Measurements from ENCODE around the gene MAPK4.
"Not testable (repeated sequence)": the region's sequence is repeated elsewhere in the genome, so short reads cannot be mapped to it uniquely, and the experiment has no call there.

MAPK4 gene

GRCh38 chr18:50696436-50696835, 136.5 kb downstream of the MAPK4 start:
- peak; percentile 54 for ATAC-seq
- Mint-ChIP-seq H3K27me3 (peaks cover 10% of the 10 kb centered on the region), H3K27ac (peak overlapping the region; percentile 17), H3K4me1 (peaks cover 6% of the 10 kb centered on the region), H3K9me3 (no peaks in the 10 kb centered on the region), H3K36me3 (no peaks in the 10 kb centered on the region), H3K4me3 (no peak overlapping the region)

- Mint-ChIP-seq H3K27ac (peak overlapping the region; percentile 17), H3K27me3 (peaks cover 10% of the 10 kb centered on the region), H3K4me3 (no peak overlapping the region), H3K36me3 (no peaks in the 10 kb centered on the region), H3K4me1 (peaks cover 6% of the 10 kb centered on the region), H3K9me3 (no peaks in the 10 kb centered on the region)
- ATAC-seq, result peak; percentile 64
Measured at GRCh38 chr18:50696929-50697328, 137.0 kb downstream of the MAPK4 start.

- Mint-ChIP-seq H3K4me3 (no peak overlapping the region), H3K36me3 (no peaks in the 10 kb centered on the region), H3K27me3 (peaks cover 10% of the 10 kb centered on the region), H3K4me1 (peaks cover 6% of the 10 kb centered on the region), H3K27ac (no peak overlapping the region), H3K9me3 (no peaks in the 10 kb centered on the region)
- ATAC-seq, result peak; percentile 27
Measured at GRCh38 chr18:50697509-50697908, 137.6 kb downstream of the MAPK4 start.

DNA sequence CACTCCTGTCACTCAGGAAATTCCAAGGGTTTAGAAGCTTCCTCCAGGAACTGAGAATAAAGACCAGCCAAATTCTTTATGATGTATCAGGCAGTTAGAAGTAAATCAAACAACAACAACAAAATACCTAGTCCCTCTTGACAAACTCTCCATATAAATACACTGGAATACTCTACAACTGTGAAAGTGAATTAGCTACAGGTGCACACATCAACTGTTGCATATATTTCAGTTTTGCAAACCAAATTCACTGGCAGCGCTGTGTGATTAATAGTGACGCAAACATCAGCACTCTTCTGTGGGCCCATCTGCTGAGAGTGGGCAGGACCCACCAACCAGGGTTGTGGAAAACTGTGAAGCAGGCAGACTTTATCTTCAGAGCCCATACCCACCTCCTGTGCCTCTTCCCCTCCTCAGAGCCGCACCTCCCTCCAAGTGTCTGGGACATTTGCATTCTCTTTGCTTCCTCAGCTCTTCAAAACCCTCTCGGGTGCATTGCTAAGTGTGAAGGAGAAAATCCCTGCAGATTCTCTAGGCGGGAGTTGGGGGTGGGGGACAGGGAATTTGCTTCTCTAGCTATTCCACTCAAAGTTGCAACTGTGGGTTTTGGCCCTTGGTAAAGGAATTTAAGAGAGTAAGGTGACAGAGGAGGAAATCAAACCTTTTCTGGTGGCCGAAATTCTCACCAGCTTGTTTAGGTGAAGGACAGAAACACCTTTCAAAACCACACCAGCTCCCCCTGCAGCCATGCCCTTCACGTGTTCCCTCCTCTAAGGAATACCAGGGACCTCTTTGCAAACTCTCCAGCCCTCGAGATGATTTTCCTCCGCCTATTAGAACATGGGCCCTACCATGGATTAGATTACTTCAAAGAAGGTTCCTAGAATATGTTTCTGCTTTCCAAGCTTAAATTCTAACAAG, 140.6 kb downstream of the MAPK4 start:
- Mint-ChIP-seq H3K36me3 (no peaks in the 10 kb centered on the region), H3K4me1 (peaks cover 6% of the 10 kb centered on the region), H3K27ac (no peak overlapping the region), H3K9me3 (no peaks in the 10 kb centered on the region), H3K4me3 (no peak overlapping the region), H3K27me3 (peaks cover 13% of the 10 kb centered on the region)
- no peak for ATAC-seq

DNA sequence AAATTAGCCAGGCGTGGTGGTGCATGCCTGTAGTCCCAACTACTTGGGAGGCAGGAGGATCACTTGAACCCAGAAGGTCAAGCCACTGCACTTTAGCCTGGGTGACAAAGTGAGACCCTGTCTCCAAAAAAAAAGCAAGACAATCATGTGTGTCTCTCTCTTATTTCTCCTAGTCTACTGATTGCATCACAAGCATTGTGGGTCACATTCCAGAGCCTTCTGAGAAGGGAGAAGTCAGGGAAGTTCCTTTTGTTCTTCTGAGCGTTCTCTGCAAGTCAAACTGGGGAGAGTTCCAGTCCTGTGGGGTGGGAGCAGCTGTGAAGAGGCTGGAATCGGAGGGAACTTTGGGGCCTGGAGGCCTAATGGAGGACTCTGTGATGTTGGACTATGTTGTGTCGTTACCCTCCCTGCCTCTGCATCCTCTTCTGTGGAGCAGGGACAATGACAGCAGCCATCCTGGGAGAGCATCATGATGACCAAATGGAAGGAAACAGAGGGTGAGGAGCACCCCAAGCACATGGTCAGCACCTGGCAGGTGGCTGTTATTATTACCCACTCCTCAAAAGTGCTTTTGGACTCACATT, 144.6 kb downstream of the MAPK4 start:
- Mint-ChIP-seq H3K4me3 (no peak overlapping the region), H3K9me3 (no peaks in the 10 kb centered on the region), H3K4me1 (no peaks in the 10 kb centered on the region), H3K36me3 (no peaks in the 10 kb centered on the region), H3K27ac (no peak overlapping the region), H3K27me3 (peaks cover 13% of the 10 kb centered on the region)
- no peak for ATAC-seq

- H3K36me3 Mint-ChIP-seq, result no peaks in the 10 kb centered on the region
- no peaks in the 10 kb centered on the region for H3K4me1 Mint-ChIP-seq
- no peaks in the 10 kb centered on the region for H3K9me3 Mint-ChIP-seq
- ATAC-seq, result no peak
- no peak overlapping the region for H3K27ac Mint-ChIP-seq
- peaks cover 13% of the 10 kb centered on the region for H3K27me3 Mint-ChIP-seq
- no peak overlapping the region for H3K4me3 Mint-ChIP-seq
Measured at GRCh38 chr18:50706199-50706598, 146.3 kb downstream of the MAPK4 start.

GRCh38 chr18:50706651-50707050, 146.8 kb downstream of the MAPK4 start:
- Mint-ChIP-seq H3K36me3 (no peaks in the 10 kb centered on the region), H3K4me1 (no peaks in the 10 kb centered on the region), H3K27ac (no peak overlapping the region), H3K4me3 (no peak overlapping the region), H3K9me3 (no peaks in the 10 kb centered on the region), H3K27me3 (peaks cover 13% of the 10 kb centered on the region)
- no peak for ATAC-seq

DNA sequence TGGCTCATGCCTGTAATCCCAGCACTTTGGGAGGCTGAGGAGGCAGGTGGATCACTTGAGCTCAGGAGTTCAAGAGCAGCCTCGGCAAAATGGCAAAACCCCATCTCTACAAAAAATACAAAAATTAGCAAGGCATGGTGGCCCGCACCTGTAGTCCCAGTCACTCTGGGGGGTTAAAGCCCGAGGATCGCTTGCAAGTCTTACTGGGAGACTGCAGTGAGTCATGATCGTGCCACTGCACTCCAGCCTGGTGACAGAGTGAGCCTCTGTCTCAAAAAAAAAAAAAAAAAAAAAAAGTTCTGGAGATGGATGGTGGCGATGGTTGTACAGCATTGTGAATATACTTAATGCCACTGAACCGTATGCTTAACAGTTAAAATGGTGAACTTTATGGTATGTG, 147.4 kb downstream of the MAPK4 start:
- not testable (repeated sequence) for H3K36me3 Mint-ChIP-seq, H3K4me1 Mint-ChIP-seq, H3K27ac Mint-ChIP-seq, H3K4me3 Mint-ChIP-seq, ATAC-seq, H3K9me3 Mint-ChIP-seq
- peaks cover 13% of the 10 kb centered on the region for H3K27me3 Mint-ChIP-seq

GRCh38 chr18:50707855-50708469, 148.1 kb downstream of the MAPK4 start:
- peaks cover 12% of the 10 kb centered on the region for H3K27me3 Mint-ChIP-seq
- ATAC-seq, result no peak
- H3K4me1 Mint-ChIP-seq, result no peaks in the 10 kb centered on the region
- H3K4me3 Mint-ChIP-seq, result no peak overlapping the region
- H3K27ac Mint-ChIP-seq, result no peak overlapping the region
- no peaks in the 10 kb centered on the region for H3K9me3 Mint-ChIP-seq
- H3K36me3 Mint-ChIP-seq, result no peaks in the 10 kb centered on the region

- Mint-ChIP-seq H3K36me3 (no peaks in the 10 kb centered on the region), H3K9me3 (no peaks in the 10 kb centered on the region), H3K4me1 (no peaks in the 10 kb centered on the region), H3K27ac (no peak overlapping the region), H3K27me3 (no peaks in the 10 kb centered on the region), H3K4me3 (no peak overlapping the region)
- ATAC-seq, result no peak
Measured at GRCh38 chr18:50709193-50709592, 149.3 kb downstream of the MAPK4 start.

GRCh38 chr18:50711386-50711785, 151.5 kb downstream of the MAPK4 start:
- H3K4me3 Mint-ChIP-seq, result no peak overlapping the region
- ATAC-seq, result no peak
- peaks cover 8% of the 10 kb centered on the region for H3K27me3 Mint-ChIP-seq
- H3K4me1 Mint-ChIP-seq, result no peaks in the 10 kb centered on the region
- H3K27ac Mint-ChIP-seq, result no peak overlapping the region
- no peaks in the 10 kb centered on the region for H3K36me3 Mint-ChIP-seq
- H3K9me3 Mint-ChIP-seq, result peaks cover 7% of the 10 kb centered on the region

GRCh38 chr18:50715919-50716318, 156.0 kb downstream of the MAPK4 start:
- no peaks in the 10 kb centered on the region for H3K4me1 Mint-ChIP-seq
- no peak overlapping the region for H3K27ac Mint-ChIP-seq
- ATAC-seq, result no peak
- H3K4me3 Mint-ChIP-seq, result no peak overlapping the region
- no peaks in the 10 kb centered on the region for H3K36me3 Mint-ChIP-seq
- H3K27me3 Mint-ChIP-seq, result peaks cover 37% of the 10 kb centered on the region
- H3K9me3 Mint-ChIP-seq, result peaks cover 12% of the 10 kb centered on the region

GRCh38 chr18:50716902-50717301, 157.0 kb downstream of the MAPK4 start:
- no peak for ATAC-seq
- Mint-ChIP-seq H3K36me3 (no peaks in the 10 kb centered on the region), H3K4me3 (no peak overlapping the region), H3K27ac (no peak overlapping the region), H3K4me1 (no peaks in the 10 kb centered on the region), H3K9me3 (peaks cover 12% of the 10 kb centered on the region), H3K27me3 (peaks cover 37% of the 10 kb centered on the region)

GRCh38 chr18:50717563-50717962, 157.7 kb downstream of the MAPK4 start:
- peaks cover 37% of the 10 kb centered on the region for H3K27me3 Mint-ChIP-seq
- no peak overlapping the region for H3K27ac Mint-ChIP-seq
- no peaks in the 10 kb centered on the region for H3K36me3 Mint-ChIP-seq
- H3K4me3 Mint-ChIP-seq, result no peak overlapping the region
- no peak for ATAC-seq
- H3K9me3 Mint-ChIP-seq, result peaks cover 12% of the 10 kb centered on the region
- no peaks in the 10 kb centered on the region for H3K4me1 Mint-ChIP-seq

DNA sequence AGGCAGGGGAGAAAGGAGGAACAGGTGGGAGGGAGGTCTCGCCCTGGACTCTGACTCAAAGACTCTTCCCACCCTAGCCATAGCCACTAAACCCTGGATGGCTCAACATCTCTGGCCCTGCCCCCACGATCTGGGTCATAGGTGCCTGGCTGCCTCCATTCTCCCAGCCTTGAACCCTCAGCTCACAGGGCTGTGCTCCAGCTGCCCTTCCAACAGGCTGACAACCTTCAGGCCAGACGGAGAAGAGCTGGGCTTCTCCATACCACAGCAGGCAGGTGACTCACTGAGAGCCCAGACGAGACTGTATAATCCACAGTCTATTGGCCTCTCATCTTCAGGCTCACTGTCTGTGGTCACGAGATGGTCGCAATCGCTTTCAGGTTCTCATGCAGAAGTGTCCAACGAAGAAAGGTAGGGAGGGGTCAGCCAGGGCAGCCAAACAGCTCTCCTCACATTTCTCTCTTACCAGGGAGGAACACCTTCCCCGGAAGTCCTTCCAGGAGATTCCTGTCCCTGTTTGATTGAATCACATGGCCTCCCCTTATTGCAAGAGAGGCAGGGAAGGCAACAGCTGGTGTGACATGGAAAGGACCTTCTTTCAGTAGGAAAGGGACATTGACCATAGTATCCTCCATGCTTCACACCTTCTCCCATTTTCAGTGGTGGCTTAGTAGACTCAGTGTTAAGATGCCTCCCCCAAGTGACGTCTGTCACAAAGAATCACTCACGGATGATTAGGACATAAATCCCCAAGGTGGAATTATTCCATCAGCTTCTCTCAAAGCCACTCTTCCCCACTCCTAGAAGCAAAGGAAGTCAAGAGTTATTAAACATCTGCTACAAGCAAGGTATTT, 159.8 kb downstream of the MAPK4 start:
- ATAC-seq, result no peak
- no peak overlapping the region for H3K4me3 Mint-ChIP-seq
- H3K27me3 Mint-ChIP-seq, result peaks cover 47% of the 10 kb centered on the region
- no peaks in the 10 kb centered on the region for H3K36me3 Mint-ChIP-seq
- H3K9me3 Mint-ChIP-seq, result peaks cover 12% of the 10 kb centered on the region
- H3K27ac Mint-ChIP-seq, result no peak overlapping the region
- no peaks in the 10 kb centered on the region for H3K4me1 Mint-ChIP-seq
